HG03342 (cell line): ENCODE data around the gene PANX2.
"Not testable (repeated sequence)": the region's sequence is repeated elsewhere in the genome, so short reads cannot be mapped to it uniquely, and the experiment has no call there.

ENCODE experiments used
- ATAC-seq: cut with Tn5 transposase; IDR thresholded peaks from one replicate; pipeline ENCODE4 v1.9.1; 2021; ENCODE audit warnings: mild to moderate bottlenecking, moderate library complexity; ENCODE audit not compliant: unreplicated experiment

Gene PANX2

GRCh38 chr22:50146439-50147238 lies 23.9 kb upstream of the PANX2 start:
- ATAC-seq: no peak

GRCh38 chr22:50147258-50148165 lies 23.0 kb upstream of the PANX2 start:
- ATAC-seq: not testable (repeated sequence)

DNA sequence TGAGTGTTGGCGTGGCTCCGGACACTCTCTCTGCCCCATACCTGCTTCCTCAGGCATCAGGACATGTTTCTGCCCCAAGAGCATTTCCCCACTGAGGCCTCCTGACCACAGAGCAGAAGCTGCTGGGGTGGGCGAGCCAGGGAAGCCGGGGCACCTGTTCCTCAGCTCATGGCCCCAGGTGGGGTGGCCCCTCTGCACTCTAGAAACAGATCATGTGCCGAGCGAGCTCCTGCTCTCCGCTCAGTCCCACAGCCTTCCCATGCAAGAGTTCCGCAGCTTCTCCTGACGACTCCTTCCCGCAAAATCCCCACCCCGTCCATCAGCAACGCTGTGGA lies 22.4 kb upstream of the PANX2 start:
- ATAC-seq: no peak

DNA sequence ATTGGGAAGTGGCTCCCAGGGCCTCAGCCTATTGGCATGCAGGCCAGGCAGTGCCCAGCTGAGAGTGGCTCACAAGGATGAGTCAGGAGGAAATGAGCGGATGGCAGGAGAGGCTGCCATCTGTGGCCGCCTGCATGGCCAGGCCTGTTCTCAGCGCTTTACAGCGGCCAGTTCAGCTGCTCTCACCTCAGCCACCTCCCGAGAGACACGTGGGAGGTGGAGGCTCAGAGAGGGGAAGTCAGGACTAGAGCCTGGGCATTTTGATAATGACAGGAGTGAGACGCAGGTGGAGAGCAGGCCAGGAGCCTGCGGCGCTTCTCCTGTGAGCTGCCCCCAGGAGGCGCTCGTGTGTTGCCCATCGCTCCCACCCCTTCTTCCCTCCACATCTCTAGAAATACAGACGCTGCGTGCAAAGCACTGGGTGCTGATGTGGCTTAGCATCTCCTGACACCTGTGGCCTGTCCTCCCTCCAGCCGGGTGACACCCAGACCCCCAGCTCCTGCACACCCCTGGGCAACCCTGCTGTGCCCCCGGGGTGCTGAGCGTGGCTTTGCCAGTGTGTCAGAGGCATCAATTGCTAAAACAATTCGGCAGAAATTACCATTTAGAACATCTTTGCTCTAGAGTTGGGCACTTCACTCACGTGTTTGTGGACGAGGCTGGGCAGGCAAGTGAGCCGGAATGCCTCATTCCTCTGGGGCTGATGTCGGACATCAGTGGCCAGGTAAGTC lies 21.4 kb upstream of the PANX2 start:
- no peak for ATAC-seq

DNA sequence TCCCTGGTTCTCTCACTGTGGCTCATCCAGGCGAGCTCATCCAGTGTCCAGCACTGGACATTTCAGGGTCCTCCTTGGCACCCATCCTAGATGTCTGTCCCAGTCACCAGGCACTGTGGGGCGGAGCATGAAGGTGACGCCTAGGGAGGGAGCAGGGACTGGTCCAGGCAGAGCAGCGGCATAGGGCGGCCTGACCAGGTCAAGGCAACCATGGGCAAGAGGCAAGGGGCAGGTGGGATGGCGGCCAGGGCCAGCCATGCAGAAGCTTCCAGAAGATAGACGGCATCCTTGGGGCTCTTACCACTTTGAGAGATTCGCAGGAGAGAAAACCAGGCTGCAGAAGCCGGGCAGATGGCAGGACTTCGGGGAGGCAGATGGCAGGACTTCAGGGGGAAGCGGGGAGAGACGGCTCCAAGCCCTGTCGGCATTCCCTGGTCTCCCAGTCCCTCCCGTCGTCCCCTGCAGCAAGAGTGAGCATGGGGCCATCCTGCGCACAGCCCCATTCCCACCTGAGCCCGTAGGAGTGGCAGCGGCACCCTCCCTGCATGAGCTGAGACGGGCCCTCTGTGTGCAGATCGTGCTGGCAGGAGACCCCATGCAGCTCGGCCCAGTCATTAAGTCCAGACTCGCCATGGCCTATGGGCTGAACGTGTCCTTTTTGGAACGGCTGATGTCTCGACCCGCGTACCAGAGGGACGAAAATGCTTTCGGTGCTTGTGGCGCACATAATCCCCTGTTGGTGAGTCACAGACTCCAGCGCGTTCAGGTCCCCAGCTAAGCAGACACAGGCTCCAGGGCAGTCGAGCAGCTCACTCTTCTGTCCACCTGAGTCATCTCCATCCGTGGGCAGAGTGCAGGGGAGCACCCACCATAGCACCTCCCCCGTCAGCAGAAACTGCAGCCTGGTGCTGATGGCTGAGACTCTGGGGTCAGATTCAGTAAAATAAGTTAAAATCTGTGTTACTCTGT lies 20.1 kb upstream of the PANX2 start:
- no peak for ATAC-seq

GRCh38 chr22:50151571-50152537 lies 18.7 kb upstream of the PANX2 start:
- no peak for ATAC-seq

GRCh38 chr22:50153056-50153755 lies 17.3 kb upstream of the PANX2 start:
- no peak for ATAC-seq

DNA sequence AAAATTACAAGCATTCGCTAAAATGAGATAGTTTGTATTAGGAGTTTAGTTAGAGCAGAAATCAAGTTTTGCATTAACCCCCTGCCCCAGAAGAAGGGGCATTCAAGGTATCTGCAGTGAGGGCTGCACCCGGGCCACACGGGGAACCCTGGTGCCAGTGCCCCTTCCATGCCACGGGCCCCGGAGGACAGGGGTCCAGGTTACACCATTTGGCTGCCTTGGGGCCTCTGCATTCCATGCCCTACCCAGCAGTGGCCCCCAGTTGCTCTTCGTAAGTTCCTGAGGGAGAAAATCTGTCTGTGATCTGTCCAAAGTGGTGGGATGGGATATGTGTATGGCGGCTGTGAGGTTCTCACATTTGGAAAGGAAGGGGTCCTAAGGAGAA lies 16.8 kb upstream of the PANX2 start:
- no peak for ATAC-seq

- ATAC-seq: no peak
These were observed 12.7 kb upstream of the PANX2 start for GRCh38 chr22:50157709-50158375.

- ATAC-seq: no peak
These were observed 9.6 kb upstream of the PANX2 start for GRCh38 chr22:50160947-50161346.

- ATAC-seq: no peak
These were observed 8.8 kb upstream of the PANX2 start for GRCh38 chr22:50161508-50162390.

- ATAC-seq: no peak
These were observed 8.1 kb upstream of the PANX2 start for GRCh38 chr22:50162391-50162956.

GRCh38 chr22:50165436-50166123 lies 5.0 kb upstream of the PANX2 start:
- no peak for ATAC-seq

- ATAC-seq: no peak
These were observed 2.6 kb upstream of the PANX2 start for GRCh38 chr22:50167689-50168489.

- ATAC-seq: not testable (repeated sequence)
These were observed 1.9 kb upstream of the PANX2 start for GRCh38 chr22:50168490-50169180.
